A172 (cell line): ENCODE results near the gene LMF1. TPM values are rescaled to one million over a fixed set of nuclear protein-coding genes. Genes with fewer than 3 reads are reported as not detected.

ENCODE experiments used
- DNase-seq: peaks from one replicate; pipeline ENCODE4 v3.0.0-alpha.2; 2015; ENCODE audit warnings: low spot score
- total RNA-seq: library from RNA; depleted of rRNA; stranded (reverse); fragments of >200 nt; shearing (Covaris generic); gene quantifications from 2 replicates; pipeline ENCODE4 v1.2.3, GENCODE V29; 2014

The LMF1 gene
- total RNA-seq, 1 experiment from 2014 or later, result 14.1 TPM

- no peak for DNase-seq
Measured at GRCh38 chr16:929227-930073, 41.3 kb downstream of the LMF1 start.

DNA sequence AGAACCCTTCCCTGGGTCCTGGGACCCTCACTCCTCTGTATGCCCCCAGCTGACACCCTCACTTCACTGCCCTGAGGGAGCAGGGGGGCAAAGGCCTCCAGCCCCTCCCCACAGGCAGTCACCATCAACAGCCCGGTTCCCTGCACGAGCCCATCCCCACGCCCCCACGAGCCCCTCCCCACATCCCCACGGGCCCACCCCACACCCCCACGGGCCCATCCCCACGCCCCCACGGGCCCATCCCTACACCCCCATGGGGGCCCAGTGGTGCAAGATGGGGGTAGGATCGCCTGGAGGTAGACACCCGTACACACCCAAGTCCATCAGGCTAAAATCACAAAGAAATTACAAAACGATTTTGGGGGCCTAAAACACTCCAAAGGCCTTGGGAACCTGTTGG is 42.3 kb downstream of the LMF1 start:
- no peak for DNase-seq

GRCh38 chr16:927931-928330 is 42.9 kb downstream of the LMF1 start:
- no peak for DNase-seq

GRCh38 chr16:927406-927805 is 43.4 kb downstream of the LMF1 start:
- no peak for DNase-seq

DNA sequence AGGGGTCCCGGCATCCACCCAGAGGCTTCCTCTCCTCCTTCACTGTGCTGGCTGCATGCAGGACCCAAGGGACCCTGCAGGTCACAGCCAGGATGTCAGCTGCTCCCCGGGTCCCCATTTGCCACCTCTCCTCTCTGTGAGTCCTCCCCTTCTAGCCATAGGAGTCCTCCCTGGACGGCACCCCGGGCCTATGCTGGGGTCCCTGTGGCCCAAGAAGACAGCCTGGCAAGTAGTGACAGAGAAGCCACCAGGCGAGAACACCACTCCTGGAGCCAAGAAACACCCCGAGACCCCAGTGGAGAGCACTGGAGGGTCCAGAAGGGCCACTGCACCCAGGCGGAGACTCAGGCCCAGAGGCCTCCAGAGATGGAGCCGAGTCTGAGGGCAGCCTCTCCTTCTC is 44.1 kb downstream of the LMF1 start:
- DNase-seq, result no peak

- no peak for DNase-seq
Measured at GRCh38 chr16:924806-925205, 46.0 kb downstream of the LMF1 start.

DNA sequence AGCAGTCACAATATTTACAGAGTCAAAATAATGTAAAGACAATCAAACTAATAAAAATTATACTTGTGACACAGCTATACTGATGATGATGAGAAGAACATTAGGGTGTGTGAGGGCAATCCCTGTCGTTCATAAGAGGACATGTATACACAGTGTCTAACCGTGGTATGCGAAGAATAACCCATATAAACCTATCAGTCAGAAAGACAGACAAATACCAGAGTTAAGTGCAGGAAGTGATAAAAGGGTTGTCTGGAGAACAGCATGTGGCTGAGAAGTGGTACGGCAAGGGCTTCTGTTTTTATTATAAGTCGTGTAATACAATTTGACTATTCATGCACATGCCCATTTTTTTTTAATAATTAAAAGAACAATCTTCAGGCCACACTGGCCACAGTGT is 46.7 kb downstream of the LMF1 start:
- DNase-seq, result no peak

GRCh38 chr16:923184-923583 is 47.6 kb downstream of the LMF1 start:
- DNase-seq, result no peak

DNA sequence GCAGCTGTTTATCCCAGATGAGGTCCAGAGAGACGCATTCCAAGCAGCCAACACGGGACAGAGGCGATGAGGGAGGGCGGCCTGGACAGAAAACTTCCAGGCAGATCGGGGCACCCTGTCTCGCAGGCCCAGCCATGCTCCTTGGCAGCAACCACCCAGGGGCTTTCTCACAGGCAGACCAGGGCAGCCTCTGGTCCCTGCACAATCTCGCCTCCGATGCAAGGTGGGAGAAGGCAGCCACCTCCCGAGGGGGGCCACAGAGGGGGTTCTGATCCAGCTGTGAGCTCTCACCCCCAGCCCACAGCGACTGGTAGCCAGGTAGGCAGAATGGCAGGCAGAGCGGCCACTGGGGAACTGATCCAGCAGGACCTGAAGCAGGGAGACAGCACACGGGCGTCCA is 48.7 kb downstream of the LMF1 start:
- no peak for DNase-seq

GRCh38 chr16:921321-921905 is 49.4 kb downstream of the LMF1 start:
- no peak for DNase-seq

GRCh38 chr16:920717-921116 is 50.1 kb downstream of the LMF1 start:
- DNase-seq, result no peak

DNA sequence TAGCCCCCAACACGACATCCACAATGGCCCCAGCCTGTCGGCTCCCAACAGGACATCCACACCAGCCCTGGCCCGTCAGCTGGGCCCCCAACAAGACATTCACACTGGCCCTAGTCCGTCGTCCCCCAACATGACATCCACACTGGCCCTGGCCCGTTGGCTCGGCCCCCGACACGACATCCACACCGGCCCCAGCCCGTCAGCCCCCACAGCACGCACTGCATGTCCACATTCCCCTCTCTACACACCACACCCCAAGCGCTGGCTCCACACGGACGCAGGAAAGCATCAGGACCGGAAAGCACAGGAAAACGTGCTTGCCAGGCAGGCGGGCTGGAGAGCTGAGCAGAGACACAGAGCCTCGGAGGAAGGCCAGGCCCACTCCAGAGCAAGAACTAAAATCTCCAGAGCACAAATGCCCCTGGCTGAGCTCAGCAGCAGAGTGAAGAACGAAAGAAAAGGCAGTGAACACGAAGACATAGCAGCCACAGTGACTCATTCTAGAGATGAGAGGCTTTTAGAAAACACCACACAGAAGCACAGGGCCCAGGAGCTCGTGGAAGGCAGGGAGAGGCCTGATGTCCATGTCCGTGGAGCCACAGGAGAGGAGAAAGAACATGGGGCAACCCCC is 50.6 kb downstream of the LMF1 start:
- no peak for DNase-seq

DNA sequence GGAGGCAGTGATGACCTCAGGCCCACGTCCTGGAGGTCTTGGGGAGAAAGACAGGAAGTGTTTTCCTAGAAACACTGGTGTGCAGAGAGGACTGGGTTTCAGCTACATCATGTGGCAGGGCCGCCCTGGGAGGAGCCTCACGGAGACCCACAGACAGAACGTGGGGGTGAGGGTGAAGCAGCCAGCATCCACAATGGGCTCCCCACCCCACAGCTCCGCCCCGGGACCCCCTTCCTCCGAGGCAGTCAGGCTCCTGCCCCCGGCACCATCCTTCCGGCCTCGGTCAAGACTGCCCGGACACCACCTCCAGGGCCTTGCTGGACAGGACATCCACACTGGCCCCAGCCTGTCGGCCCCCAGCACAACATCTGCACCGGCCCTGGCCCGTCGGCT is 51.1 kb downstream of the LMF1 start:
- no peak for DNase-seq

DNA sequence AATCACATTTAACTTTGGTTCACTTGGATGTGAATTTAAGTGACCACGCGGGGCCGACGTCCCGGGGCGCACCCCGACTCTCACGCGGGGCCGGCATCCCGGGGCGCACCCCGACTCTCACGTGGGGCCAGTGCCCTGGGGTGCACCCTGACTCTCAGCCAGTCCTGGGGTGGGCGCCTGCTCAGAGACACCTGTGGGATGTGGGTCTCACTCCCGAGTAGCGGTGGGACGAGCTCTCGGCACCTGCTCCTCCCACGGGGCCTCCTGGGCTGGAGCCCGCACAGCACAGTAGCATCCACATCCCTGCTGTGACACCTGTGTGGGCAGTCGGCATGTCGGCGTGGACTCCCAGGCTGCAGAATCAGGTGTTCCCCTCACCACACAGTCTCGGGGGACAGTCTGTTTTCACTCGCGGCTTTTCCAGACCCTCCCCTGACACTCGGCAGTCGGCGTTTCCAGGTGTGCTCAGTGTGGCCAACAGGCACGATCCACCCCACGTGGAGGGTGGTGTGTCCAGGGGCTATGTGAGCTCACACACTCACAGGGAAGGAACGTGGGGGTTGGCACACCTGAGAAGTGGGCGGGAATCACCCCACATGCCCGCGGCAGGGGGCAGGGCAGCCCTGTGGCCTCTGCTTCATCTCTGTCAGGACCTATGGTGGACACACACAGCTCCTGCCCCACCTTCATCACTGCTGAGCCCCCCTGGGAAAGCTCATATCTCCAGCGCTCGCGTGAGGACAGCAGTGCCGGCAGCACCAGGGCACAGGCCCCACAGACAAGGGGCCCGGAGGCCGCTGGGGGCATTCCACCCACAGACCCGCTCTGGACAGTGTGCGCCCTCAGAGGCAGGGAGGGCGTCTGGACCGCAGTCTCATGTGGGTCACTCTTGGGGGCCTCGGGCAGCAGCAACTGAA is 51.8 kb downstream of the LMF1 start:
- DNase-seq, result no peak

DNA sequence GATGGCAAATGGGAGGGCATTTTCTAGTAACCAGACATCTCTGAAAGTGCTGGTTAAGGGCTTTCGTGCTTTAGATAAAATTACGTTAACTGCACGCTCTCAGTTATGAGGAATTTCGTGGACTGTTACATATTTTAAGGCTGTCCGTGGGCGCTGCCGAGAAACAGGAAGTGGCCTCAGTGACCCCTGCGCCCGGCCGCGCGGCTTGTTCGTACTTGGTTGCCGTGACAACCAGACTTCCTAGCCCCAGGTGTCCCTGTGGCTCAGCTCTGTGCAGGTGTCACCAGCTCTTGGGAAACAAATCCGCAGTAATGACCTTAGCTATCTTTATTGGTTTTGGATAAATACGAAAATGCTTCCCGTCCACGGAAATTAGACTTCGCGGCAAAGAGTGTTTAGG is 52.7 kb downstream of the LMF1 start:
- no peak for DNase-seq

DNA sequence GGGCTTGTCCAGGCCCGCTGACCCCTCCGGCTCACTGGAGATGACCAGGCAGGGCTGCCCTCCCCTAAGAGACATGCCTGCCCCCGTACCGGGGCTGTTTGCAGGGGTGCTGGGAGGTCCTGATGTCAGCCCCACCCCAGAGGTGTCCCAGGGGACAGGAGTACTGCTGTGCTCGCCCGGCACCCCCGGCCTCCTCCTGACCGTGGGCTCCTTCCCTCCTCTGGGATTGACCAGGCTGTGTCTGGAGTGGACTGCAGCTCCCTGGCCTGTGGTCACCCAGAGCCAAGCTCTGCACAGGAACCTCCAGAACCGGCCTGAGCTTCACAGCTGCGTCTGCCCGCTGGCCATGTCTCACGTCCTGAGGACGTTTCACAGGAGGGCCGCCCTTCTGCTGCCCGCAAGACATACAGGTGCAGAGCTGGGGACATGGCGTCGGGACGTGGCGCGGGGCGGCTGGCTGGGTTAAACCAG is 53.2 kb downstream of the LMF1 start:
- no peak for DNase-seq

GRCh38 chr16:916035-916799 is 54.6 kb downstream of the LMF1 start:
- no peak for DNase-seq

- DNase-seq, result no peak
Measured at GRCh38 chr16:915546-915945, 55.2 kb downstream of the LMF1 start.

GRCh38 chr16:914440-914839 is 56.3 kb downstream of the LMF1 start:
- peak; percentile 23 for DNase-seq

DNA sequence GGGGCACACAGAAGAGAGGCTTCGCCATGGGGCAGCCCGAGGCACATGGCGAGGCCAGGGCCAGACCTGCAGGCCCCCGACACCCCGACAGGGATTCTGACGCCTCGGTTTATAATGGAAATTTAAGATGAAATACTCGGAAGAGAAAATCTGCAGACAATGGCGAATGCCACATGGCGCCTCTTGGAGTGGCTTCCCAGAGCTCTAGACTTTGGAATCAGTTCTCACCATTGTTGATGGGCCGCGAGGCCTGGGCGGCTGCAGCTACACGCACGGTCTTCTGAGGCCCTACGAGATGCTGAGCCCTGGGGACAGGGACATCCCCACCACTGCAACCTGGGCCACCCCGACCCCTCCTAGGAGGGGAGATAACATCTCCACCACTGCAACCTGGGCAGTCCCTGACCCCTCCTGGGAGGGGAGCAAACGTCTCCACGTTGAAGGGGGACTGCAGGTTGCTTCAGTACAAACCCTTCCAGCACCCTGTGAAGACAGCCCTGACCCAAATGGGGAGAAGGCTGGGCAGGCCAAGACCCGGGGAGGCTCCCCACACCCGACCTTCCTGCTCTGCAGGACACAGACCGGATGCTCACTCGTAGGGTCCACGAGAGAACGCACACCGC is 56.9 kb downstream of the LMF1 start:
- no peak for DNase-seq
